ENCODE results near the gene MYRF. TPM values are rescaled to one million over a fixed set of nuclear protein-coding genes. Genes with fewer than 3 reads are reported as not detected.

Gene MYRF
- total and polyA plus RNA-seq, 2 of the 13 experiments (the other 11 are each of a cell fraction or from before 2014, with no cell fraction given) = 10.2 to 25.9 TPM

DNA sequence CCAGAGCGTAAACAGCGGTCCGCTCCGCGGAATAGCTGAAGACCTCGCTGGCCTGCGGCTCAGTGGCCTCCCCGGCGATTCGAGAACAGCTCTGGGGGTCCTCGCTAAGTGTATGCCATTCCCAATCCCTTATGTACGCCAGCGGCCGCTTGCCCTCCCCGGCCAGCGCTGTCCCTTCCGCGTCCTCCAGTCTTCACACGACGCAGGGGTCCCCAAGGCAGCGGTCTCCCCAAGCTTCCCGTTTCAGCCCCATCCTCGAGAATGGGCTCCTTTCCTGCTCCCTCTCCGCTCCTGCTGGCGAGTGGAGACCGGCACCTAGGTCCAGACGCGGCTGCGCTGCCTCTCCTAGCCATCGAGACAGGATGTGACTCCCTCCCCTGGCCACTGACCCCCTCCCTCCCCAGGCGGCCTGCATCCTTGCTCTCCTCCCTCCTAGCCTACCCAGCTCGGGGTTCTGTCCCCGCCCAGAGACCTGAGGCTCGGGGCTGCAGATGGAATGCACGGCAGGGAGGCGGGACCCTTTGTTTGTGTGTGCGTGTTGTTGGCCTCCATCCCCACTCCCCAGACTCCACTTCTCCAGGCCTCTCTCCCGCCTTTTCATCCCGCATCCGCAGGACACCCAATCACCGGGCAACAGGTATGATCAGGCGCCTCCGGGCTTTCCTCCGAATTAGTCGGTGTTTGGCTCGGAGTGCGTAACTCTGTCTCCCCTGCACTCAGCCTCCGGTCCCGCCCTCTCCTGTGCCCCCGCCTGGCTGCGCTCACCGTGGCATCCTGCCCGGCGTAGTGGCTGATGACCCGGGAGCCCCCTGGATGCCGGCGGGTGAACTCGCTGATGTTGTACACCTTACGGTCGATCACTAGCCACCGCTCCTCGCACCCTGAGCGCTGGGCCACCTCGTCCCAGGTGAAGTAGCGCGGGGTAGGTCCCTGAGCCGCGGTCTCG, 63.6 kb downstream of the MYRF start (continued):
- TF ChIP-seq ZNF224 (CRISPR knock-in tag; IDR thresholded peaks at IDR 0.05) (no peak), GTF3A (CRISPR knock-in tag; conservative IDR thresholded peaks at IDR 0.05) (0 out of 2 replicates have a peak, but pooled peaks have one; percentile 79), ZNF678 (CRISPR knock-in tag; IDR thresholded peaks at IDR 0.05) (peak; percentile 72), ARID2 (CRISPR knock-in tag; IDR thresholded peaks at IDR 0.05; ENCODE audit: borderline replicate concordance) (no peak), NFATC3 (CRISPR knock-in tag; IDR thresholded peaks at IDR 0.05) (no peak), IKZF1 (IDR thresholded peaks at IDR 0.05) (no peak), ZMAT3 (CRISPR knock-in tag; conservative IDR thresholded peaks at IDR 0.05) (no peak)
- TF ChIP-seq, protein P1, sequence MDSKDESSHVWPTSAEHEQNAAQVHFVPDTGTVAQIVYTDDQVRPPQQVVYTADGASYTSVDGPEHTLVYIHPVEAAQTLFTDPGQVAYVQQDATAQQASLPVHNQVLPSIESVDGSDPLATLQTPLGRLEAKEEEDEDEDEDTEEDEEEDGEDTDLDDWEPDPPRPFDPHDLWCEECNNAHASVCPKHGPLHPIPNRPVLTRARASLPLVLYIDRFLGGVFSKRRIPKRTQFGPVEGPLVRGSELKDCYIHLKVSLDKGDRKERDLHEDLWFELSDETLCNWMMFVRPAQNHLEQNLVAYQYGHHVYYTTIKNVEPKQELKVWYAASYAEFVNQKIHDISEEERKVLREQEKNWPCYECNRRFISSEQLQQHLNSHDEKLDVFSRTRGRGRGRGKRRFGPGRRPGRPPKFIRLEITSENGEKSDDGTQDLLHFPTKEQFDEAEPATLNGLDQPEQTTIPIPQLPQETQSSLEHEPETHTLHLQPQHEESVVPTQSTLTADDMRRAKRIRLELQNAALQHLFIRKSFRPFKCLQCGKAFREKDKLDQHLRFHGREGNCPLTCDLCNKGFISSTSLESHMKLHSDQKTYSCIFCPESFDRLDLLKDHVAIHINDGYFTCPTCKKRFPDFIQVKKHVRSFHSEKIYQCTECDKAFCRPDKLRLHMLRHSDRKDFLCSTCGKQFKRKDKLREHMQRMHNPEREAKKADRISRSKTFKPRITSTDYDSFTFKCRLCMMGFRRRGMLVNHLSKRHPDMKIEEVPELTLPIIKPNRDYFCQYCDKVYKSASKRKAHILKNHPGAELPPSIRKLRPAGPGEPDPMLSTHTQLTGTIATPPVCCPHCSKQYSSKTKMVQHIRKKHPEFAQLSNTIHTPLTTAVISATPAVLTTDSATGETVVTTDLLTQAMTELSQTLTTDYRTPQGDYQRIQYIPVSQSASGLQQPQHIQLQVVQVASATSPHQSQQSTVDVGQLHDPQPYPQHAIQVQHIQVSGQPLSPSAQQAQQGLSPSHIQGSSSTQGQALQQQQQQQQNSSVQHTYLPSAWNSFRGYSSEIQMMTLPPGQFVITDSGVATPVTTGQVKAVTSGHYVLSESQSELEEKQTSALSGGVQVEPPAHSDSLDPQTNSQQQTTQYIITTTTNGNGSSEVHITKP (CRISPR knock-in tag; IDR thresholded peaks at IDR 0.05; ENCODE audit: low read depth) = no peak; the same call in 1 of the 2 replicates
- TF ChIP-seq, protein P2, sequence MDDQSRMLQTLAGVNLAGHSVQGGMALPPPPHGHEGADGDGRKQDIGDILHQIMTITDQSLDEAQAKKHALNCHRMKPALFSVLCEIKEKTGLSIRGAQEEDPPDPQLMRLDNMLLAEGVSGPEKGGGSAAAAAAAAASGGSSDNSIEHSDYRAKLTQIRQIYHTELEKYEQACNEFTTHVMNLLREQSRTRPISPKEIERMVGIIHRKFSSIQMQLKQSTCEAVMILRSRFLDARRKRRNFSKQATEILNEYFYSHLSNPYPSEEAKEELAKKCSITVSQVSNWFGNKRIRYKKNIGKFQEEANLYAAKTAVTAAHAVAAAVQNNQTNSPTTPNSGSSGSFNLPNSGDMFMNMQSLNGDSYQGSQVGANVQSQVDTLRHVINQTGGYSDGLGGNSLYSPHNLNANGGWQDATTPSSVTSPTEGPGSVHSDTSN (CRISPR knock-in tag; IDR thresholded peaks at IDR 0.05; ENCODE audit: borderline replicate concordance) = no peak
- TF ChIP-seq, protein P3, sequence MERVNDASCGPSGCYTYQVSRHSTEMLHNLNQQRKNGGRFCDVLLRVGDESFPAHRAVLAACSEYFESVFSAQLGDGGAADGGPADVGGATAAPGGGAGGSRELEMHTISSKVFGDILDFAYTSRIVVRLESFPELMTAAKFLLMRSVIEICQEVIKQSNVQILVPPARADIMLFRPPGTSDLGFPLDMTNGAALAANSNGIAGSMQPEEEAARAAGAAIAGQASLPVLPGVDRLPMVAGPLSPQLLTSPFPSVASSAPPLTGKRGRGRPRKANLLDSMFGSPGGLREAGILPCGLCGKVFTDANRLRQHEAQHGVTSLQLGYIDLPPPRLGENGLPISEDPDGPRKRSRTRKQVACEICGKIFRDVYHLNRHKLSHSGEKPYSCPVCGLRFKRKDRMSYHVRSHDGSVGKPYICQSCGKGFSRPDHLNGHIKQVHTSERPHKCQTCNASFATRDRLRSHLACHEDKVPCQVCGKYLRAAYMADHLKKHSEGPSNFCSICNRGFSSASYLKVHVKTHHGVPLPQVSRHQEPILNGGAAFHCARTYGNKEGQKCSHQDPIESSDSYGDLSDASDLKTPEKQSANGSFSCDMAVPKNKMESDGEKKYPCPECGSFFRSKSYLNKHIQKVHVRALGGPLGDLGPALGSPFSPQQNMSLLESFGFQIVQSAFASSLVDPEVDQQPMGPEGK (CRISPR knock-in tag; IDR thresholded peaks at IDR 0.05) = no peak; the same call in 1 of the 2 replicates
- TF ChIP-seq, protein P4, sequence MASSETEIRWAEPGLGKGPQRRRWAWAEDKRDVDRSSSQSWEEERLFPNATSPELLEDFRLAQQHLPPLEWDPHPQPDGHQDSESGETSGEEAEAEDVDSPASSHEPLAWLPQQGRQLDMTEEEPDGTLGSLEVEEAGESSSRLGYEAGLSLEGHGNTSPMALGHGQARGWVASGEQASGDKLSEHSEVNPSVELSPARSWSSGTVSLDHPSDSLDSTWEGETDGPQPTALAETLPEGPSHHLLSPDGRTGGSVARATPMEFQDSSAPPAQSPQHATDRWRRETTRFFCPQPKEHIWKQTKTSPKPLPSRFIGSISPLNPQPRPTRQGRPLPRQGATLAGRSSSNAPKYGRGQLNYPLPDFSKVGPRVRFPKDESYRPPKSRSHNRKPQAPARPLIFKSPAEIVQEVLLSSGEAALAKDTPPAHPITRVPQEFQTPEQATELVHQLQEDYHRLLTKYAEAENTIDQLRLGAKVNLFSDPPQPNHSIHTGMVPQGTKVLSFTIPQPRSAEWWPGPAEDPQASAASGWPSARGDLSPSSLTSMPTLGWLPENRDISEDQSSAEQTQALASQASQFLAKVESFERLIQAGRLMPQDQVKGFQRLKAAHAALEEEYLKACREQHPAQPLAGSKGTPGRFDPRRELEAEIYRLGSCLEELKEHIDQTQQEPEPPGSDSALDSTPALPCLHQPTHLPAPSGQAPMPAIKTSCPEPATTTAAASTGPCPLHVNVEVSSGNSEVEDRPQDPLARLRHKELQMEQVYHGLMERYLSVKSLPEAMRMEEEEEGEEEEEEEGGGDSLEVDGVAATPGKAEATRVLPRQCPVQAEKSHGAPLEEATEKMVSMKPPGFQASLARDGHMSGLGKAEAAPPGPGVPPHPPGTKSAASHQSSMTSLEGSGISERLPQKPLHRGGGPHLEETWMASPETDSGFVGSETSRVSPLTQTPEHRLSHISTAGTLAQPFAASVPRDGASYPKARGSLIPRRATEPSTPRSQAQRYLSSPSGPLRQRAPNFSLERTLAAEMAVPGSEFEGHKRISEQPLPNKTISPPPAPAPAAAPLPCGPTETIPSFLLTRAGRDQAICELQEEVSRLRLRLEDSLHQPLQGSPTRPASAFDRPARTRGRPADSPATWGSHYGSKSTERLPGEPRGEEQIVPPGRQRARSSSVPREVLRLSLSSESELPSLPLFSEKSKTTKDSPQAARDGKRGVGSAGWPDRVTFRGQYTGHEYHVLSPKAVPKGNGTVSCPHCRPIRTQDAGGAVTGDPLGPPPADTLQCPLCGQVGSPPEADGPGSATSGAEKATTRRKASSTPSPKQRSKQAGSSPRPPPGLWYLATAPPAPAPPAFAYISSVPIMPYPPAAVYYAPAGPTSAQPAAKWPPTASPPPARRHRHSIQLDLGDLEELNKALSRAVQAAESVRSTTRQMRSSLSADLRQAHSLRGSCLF (CRISPR knock-in tag; IDR thresholded peaks at IDR 0.05; ENCODE audit: borderline replicate concordance) = no peak

All from HepG2 (cell line).